Thoracic aorta (tissue), 2 donors: ENCODE data around the gene EFCAB8. TPM values are rescaled to one million over a fixed set of nuclear protein-coding genes. Genes with fewer than 3 reads are reported as not detected.

Experiments used
- ATAC-seq: fragments of 150-250 bp; one replicate; pipeline ENCODE4 v1.8.0; 2017; ENCODE audit warnings: low read depth; ENCODE audit not compliant: insufficient number of reproducible peaks, low FRiP score
- DNase-seq: peaks from one replicate; pipeline ENCODE4 v3.0.0-alpha.2; 2020; ENCODE audit warnings: low spot score
- H3K27ac ChIP-seq, 2 donors: fragments of 200-600 bp; sonication (generic); 1 replicate in 1 of 2; 2 replicates in 1 of 2; pipeline ENCODE4 v1.5.1; 2016; ENCODE audit warnings: mild to moderate bottlenecking in 2 of 2, moderate library complexity in 2 of 2
- H3K27me3 ChIP-seq: fragments of 200-600 bp; sonication (generic); replicated peaks from 2 replicates; pipeline ENCODE4 v1.6.0; 2016; ENCODE audit warnings: mild to moderate bottlenecking; ENCODE audit not compliant: insufficient read depth
- H3K36me3 ChIP-seq: fragments of 200-600 bp; sonication (generic); one replicate; pipeline ENCODE4 v1.5.1; 2016
- H3K4me1 ChIP-seq, 2 donors: fragments of 200-600 bp; sonication (generic); 1 replicate in 1 of 2; 2 replicates in 1 of 2; pipeline versions ENCODE4 v1.5.1 to v1.6.0; 2016; ENCODE audit warnings: low read depth in 2 of 2, mild to moderate bottlenecking in 1 of 2; ENCODE audit not compliant: control insufficient read depth in 1 of 2
- H3K4me3 ChIP-seq: fragments of 200-600 bp; sonication (generic); 2 replicates; pipeline ENCODE4 v1.5.1; 2016; ENCODE audit warnings: mild to moderate bottlenecking
- H3K9me3 ChIP-seq: fragments of 200-600 bp; sonication (generic); 2 replicates; pipeline ENCODE4 v1.5.1; 2016
- CTCF ChIP-seq: fragments of 200-600 bp; sonication (generic); IDR thresholded peaks from one replicate; pipeline ENCODE4 v1.5.1; 2019; ENCODE audit warnings: antibody characterized with exemption
- total RNA-seq, 2 donors: library from RNA; depleted of rRNA; stranded (reverse); fragments of >200 nt; gene quantifications; one replicate each; pipeline versions ENCODE4 v1.1.0 to v1.2.3, GENCODE V29; 2016

The EFCAB8 gene
- total RNA-seq, 2 donors from 2014 or later: 1.5 to 2.9 TPM

- Histone ChIP-seq H3K36me3 (no peaks in the 10 kb centered on the region), H3K4me3 (no peak overlapping the region), H3K27me3 (no peaks in the 10 kb centered on the region), H3K4me1 (no peaks in the 10 kb centered on the region), H3K27ac (no peak overlapping the region), H3K9me3 (no peaks in the 10 kb centered on the region)
- no peak for ATAC-seq
- TF ChIP-seq CTCF: no peak
- no peak for DNase-seq
These were observed 18.8 kb downstream of the EFCAB8 start for GRCh38 chr20:32877507-32877906.

DNA sequence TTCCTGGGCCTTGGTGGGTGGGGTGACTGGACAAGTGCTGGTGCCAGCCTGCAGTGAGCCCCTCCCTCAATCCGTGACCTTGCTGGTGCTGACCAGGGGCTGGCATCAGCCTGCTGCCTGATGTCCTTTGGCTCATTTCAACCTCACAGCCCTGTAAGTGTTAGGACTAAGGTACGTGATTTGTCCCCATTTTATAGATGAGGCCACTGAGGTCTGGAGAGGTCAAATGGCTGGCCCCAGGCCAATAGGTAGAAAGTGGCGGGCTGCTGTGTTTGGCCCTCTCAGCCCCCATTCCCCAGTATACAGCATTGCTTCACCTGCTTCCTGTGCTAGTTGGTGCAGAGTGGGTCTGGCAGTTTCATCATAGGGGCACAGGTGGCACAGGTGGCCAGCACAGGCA lies 20.1 kb downstream of the EFCAB8 start:
- Histone ChIP-seq H3K27ac (no peak overlapping the region), H3K4me3 (no peak overlapping the region), H3K4me1 (no peaks in the 10 kb centered on the region), H3K27me3 (no peaks in the 10 kb centered on the region), H3K9me3 (no peaks in the 10 kb centered on the region), H3K36me3 (no peaks in the 10 kb centered on the region)
- TF ChIP-seq CTCF: no peak
- no peak for ATAC-seq
- no peak for DNase-seq

DNA sequence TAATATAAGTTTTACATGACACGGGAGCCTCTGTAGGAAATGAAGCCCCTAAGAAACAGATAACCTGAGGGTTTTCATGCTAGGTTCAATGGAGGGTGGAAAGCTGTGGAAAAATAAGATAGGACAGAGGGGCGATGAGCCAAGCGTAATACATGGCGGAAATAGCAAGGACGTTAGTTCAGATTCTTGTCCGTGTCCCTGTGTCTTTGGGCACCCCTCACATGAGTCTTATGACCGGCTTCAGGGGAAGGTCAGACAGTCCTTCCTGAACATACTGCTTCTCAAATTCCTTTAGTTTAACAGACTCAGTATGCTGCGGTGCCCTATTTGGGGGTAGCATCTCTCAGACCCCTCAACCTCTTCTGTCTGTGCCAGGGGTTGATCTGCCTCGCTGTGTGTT lies 20.8 kb downstream of the EFCAB8 start:
- no peak overlapping the region for H3K4me3 ChIP-seq
- no peak overlapping the region for H3K27ac ChIP-seq
- no peaks in the 10 kb centered on the region for H3K4me1 ChIP-seq
- no peaks in the 10 kb centered on the region for H3K36me3 ChIP-seq
- DNase-seq (no peak), ATAC-seq (no peak)
- no peaks in the 10 kb centered on the region for H3K9me3 ChIP-seq
- H3K27me3 ChIP-seq: no peaks in the 10 kb centered on the region
- no peak for TF ChIP-seq CTCF

- ATAC-seq: no peak
- Histone ChIP-seq H3K4me3 (no peak overlapping the region), H3K4me1 (no peaks in the 10 kb centered on the region), H3K36me3 (no peaks in the 10 kb centered on the region), H3K27me3 (no peaks in the 10 kb centered on the region), H3K27ac (no peak overlapping the region), H3K9me3 (no peaks in the 10 kb centered on the region)
- DNase-seq: no peak
- TF ChIP-seq CTCF: no peak
These were observed 21.9 kb downstream of the EFCAB8 start for GRCh38 chr20:32880635-32881034.

- TF ChIP-seq CTCF: no peak
- Histone ChIP-seq H3K4me1 (no peaks in the 10 kb centered on the region), H3K36me3 (no peaks in the 10 kb centered on the region), H3K27me3 (no peaks in the 10 kb centered on the region), H3K27ac (no peak overlapping the region), H3K4me3 (no peak overlapping the region), H3K9me3 (no peaks in the 10 kb centered on the region)
- ATAC-seq (no peak), DNase-seq (no peak)
These were observed 24.4 kb downstream of the EFCAB8 start for GRCh38 chr20:32883081-32883480.
